Activated naive CD8-positive, alpha-beta T cell (primary cell): ENCODE results near the gene BOLA2B.
"Not testable (repeated sequence)": the region's sequence is repeated elsewhere in the genome, so short reads cannot be mapped to it uniquely, and the experiment has no call there.

Experiments used
- H3K27ac Mint-ChIP-seq: one replicate; pipeline ENCODE4 v1.8.0; 2021; ENCODE audit warnings: mixed read lengths
- H3K27me3 Mint-ChIP-seq: one replicate; pipeline ENCODE4 v1.8.0; 2021; ENCODE audit warnings: mixed read lengths
- H3K36me3 Mint-ChIP-seq: one replicate; pipeline ENCODE4 v1.8.0; 2021; ENCODE audit warnings: mixed read lengths
- H3K4me1 Mint-ChIP-seq: one replicate; pipeline ENCODE4 v1.8.0; 2021; ENCODE audit warnings: low read depth, mixed read lengths
- H3K4me3 Mint-ChIP-seq: one replicate; pipeline ENCODE4 v1.8.0; 2021; ENCODE audit warnings: mild to moderate bottlenecking, mixed read lengths
- H3K9me3 Mint-ChIP-seq: one replicate; pipeline ENCODE4 v1.8.0; 2021; ENCODE audit warnings: low read depth, mixed read lengths

The BOLA2B gene

GRCh38 chr16:30193615-30194014 is at the start of gene BOLA2B, which contains the start of gene SLX1A:
Gene BOLA2B, minus strand, starts transcription at chr16:30193666. Its CDS starts 71 bp downstream, at chr16:30193595.
Gene SLX1A, plus strand, starts transcription at chr16:30193875. Its CDS starts 210 bp downstream, at chr16:30194085.
- not testable (repeated sequence) for H3K4me3 Mint-ChIP-seq, H3K36me3 Mint-ChIP-seq

GRCh38 chr16:30217082-30217481 is 23.6 kb upstream of the BOLA2B start:
- not testable (repeated sequence) for H3K4me3 Mint-ChIP-seq, H3K4me1 Mint-ChIP-seq, H3K27me3 Mint-ChIP-seq, H3K36me3 Mint-ChIP-seq, H3K27ac Mint-ChIP-seq, H3K9me3 Mint-ChIP-seq

More at GRCh38 chr16:30193615-30194014, at the start of gene BOLA2B, which contains the start of gene SLX1A:
- H3K9me3 Mint-ChIP-seq, H3K27me3 Mint-ChIP-seq, H3K27ac Mint-ChIP-seq, H3K4me1 Mint-ChIP-seq: not testable (repeated sequence)

GRCh38 chr16:30211414-30211813 is 17.9 kb upstream of the BOLA2B start:
- not testable (repeated sequence) for H3K9me3 Mint-ChIP-seq, H3K4me1 Mint-ChIP-seq, H3K27ac Mint-ChIP-seq, H3K36me3 Mint-ChIP-seq, H3K27me3 Mint-ChIP-seq, H3K4me3 Mint-ChIP-seq

GRCh38 chr16:30209032-30209431 is 15.6 kb upstream of the BOLA2B start:
- not testable (repeated sequence) for H3K4me3 Mint-ChIP-seq, H3K27me3 Mint-ChIP-seq, H3K9me3 Mint-ChIP-seq, H3K36me3 Mint-ChIP-seq, H3K4me1 Mint-ChIP-seq, H3K27ac Mint-ChIP-seq

- not testable (repeated sequence) for H3K27ac Mint-ChIP-seq, H3K4me3 Mint-ChIP-seq, H3K4me1 Mint-ChIP-seq, H3K27me3 Mint-ChIP-seq, H3K36me3 Mint-ChIP-seq, H3K9me3 Mint-ChIP-seq
Observed at GRCh38 chr16:30207063-30207704, 13.7 kb upstream of the BOLA2B start.

GRCh38 chr16:30206252-30206651 is 12.8 kb upstream of the BOLA2B start:
- not testable (repeated sequence) for H3K27me3 Mint-ChIP-seq, H3K4me3 Mint-ChIP-seq, H3K4me1 Mint-ChIP-seq

GRCh38 chr16:30205541-30206236 is 12.2 kb upstream of the BOLA2B start:
- not testable (repeated sequence) for H3K4me3 Mint-ChIP-seq, H3K36me3 Mint-ChIP-seq, H3K27me3 Mint-ChIP-seq, H3K27ac Mint-ChIP-seq, H3K4me1 Mint-ChIP-seq, H3K9me3 Mint-ChIP-seq

More at GRCh38 chr16:30206252-30206651, 12.8 kb upstream of the BOLA2B start:
- H3K27ac Mint-ChIP-seq, H3K9me3 Mint-ChIP-seq, H3K36me3 Mint-ChIP-seq: not testable (repeated sequence)

- H3K36me3 Mint-ChIP-seq, H3K4me3 Mint-ChIP-seq, H3K27me3 Mint-ChIP-seq, H3K27ac Mint-ChIP-seq, H3K9me3 Mint-ChIP-seq, H3K4me1 Mint-ChIP-seq: not testable (repeated sequence)
Observed at GRCh38 chr16:30199608-30200343, 6.3 kb upstream of the BOLA2B start.

GRCh38 chr16:30199049-30199448 is 5.6 kb upstream of the BOLA2B start, which contains the start of gene SULT1A3:
Gene SULT1A3, plus strand, starts transcription at chr16:30199255. Its CDS starts 1,474 bp downstream, at chr16:30200729.
- H3K27me3 Mint-ChIP-seq, H3K36me3 Mint-ChIP-seq, H3K9me3 Mint-ChIP-seq, H3K27ac Mint-ChIP-seq, H3K4me1 Mint-ChIP-seq, H3K4me3 Mint-ChIP-seq: not testable (repeated sequence)

- H3K27me3 Mint-ChIP-seq, H3K36me3 Mint-ChIP-seq, H3K4me1 Mint-ChIP-seq, H3K27ac Mint-ChIP-seq, H3K9me3 Mint-ChIP-seq, H3K4me3 Mint-ChIP-seq: not testable (repeated sequence)
Observed at GRCh38 chr16:30197001-30197400, 3.5 kb upstream of the BOLA2B start.

- not testable (repeated sequence) for H3K27me3 Mint-ChIP-seq, H3K4me3 Mint-ChIP-seq, H3K4me1 Mint-ChIP-seq, H3K9me3 Mint-ChIP-seq, H3K27ac Mint-ChIP-seq, H3K36me3 Mint-ChIP-seq
Observed at GRCh38 chr16:30194172-30194925, 883 bp upstream of the BOLA2B start.

GRCh38 chr16:30193098-30193497 is 368 bp downstream of the BOLA2B start:
- H3K27ac Mint-ChIP-seq, H3K4me1 Mint-ChIP-seq, H3K36me3 Mint-ChIP-seq, H3K27me3 Mint-ChIP-seq, H3K9me3 Mint-ChIP-seq, H3K4me3 Mint-ChIP-seq: not testable (repeated sequence)

GRCh38 chr16:30191158-30191557 is 2.3 kb downstream of the BOLA2B start:
- not testable (repeated sequence) for H3K4me3 Mint-ChIP-seq, H3K36me3 Mint-ChIP-seq
- H3K4me1 Mint-ChIP-seq, result peaks cover 11% of the 10 kb centered on the region

GRCh38 chr16:30187971-30188561 is 5.4 kb downstream of the BOLA2B start:
- Mint-ChIP-seq H3K36me3 (peaks cover 7% of the 10 kb centered on the region), H3K4me1 (peaks cover 17% of the 10 kb centered on the region), H3K4me3 (peak overlapping the region; percentile 98), H3K27me3 (no peaks in the 10 kb centered on the region), H3K9me3 (no peaks in the 10 kb centered on the region), H3K27ac (peak overlapping the region; percentile 54)

More at GRCh38 chr16:30191158-30191557, 2.3 kb downstream of the BOLA2B start:
- H3K27ac Mint-ChIP-seq, H3K9me3 Mint-ChIP-seq, H3K27me3 Mint-ChIP-seq: not testable (repeated sequence)

GRCh38 chr16:30187556-30187865 is 6.0 kb downstream of the BOLA2B start:
- no peaks in the 10 kb centered on the region for H3K9me3 Mint-ChIP-seq
- H3K36me3 Mint-ChIP-seq, result peaks cover 7% of the 10 kb centered on the region
- peak overlapping the region; percentile 98 for H3K27ac Mint-ChIP-seq
- peaks cover 19% of the 10 kb centered on the region for H3K4me1 Mint-ChIP-seq
- H3K4me3 Mint-ChIP-seq, result peak overlapping the region; percentile 98
- H3K27me3 Mint-ChIP-seq, result no peaks in the 10 kb centered on the region
